CD4-positive, CD25-positive, alpha-beta regulatory T cell (primary cell): ENCODE measurements around the gene NPFFR1. TPM values are rescaled to one million over a fixed set of nuclear protein-coding genes. Genes with fewer than 3 reads are reported as not detected.
A peak's percentile ranks its signal among the peaks of the same experiment; 100 is the strongest.
"Not testable (repeated sequence)": the region's sequence is repeated elsewhere in the genome, so short reads cannot be mapped to it uniquely, and the experiment has no call there.

Experiments used
- ATAC-seq, 2 donors: fragments of 150-1000 bp; cut with Tn5 transposase; one replicate each; pipeline ENCODE4 v1.10.0; 2021; ENCODE audit warnings: low read depth in 2 of 2, moderate number of reproducible peaks in 2 of 2, moderate library complexity in 1 of 2
- DNase-seq, 3 donors: peaks; one replicate each; pipeline versions ENCODE4 v3.0.0 to v3.0.0-alpha.2; 2012 to 2022; ENCODE audit warnings: mixed read lengths in 1 of 3
- H3K27ac ChIP-seq: one replicate; pipeline ENCODE4 v1.7.0; 2013; ENCODE audit warnings: mild to moderate bottlenecking, low read length; ENCODE audit not compliant: insufficient read depth, poor library complexity, severe bottlenecking
- H3K27me3 ChIP-seq: one replicate; pipeline ENCODE4 v1.7.0; 2013; ENCODE audit warnings: low read length; ENCODE audit not compliant: control insufficient read depth, insufficient read depth
- H3K36me3 ChIP-seq: one replicate; pipeline ENCODE4 v1.7.0; 2013; ENCODE audit warnings: mild to moderate bottlenecking, low read length, moderate library complexity; ENCODE audit not compliant: control insufficient read depth, insufficient read depth
- H3K4me1 ChIP-seq: 2 replicates; pipeline ENCODE4 v1.7.0; 2013; ENCODE audit warnings: mild to moderate bottlenecking, low read length; ENCODE audit not compliant: insufficient read depth, control insufficient read depth, poor library complexity, severe bottlenecking
- H3K4me3 ChIP-seq: one replicate; pipeline ENCODE4 v1.7.0; 2013; ENCODE audit warnings: low read depth, mild to moderate bottlenecking, low read length, moderate library complexity
- H3K9me3 ChIP-seq, 2 experiments: 1 replicate in 1 of 2; 2 replicates in 1 of 2; pipeline ENCODE4 v1.7.0; 2013; ENCODE audit warnings: low read length in 2 of 2, mild to moderate bottlenecking in 1 of 2, moderate library complexity in 1 of 2; ENCODE audit not compliant: control insufficient read depth in 2 of 2
- H3K27ac Mint-ChIP-seq, 3 donors: one replicate each; pipeline ENCODE4 v1.8.0; 2020 to 2022; ENCODE audit warnings: mild to moderate bottlenecking in 3 of 3, mixed read lengths in 3 of 3, moderate library complexity in 2 of 3
- H3K27me3 Mint-ChIP-seq: one replicate; pipeline ENCODE4 v1.8.0; 2022; ENCODE audit warnings: mild to moderate bottlenecking, mixed read lengths
- H3K36me3 Mint-ChIP-seq: one replicate; pipeline ENCODE4 v1.8.0; 2020; ENCODE audit warnings: mixed read lengths
- H3K4me1 Mint-ChIP-seq, 4 donors: one replicate each; pipeline ENCODE4 v1.8.0; 2020 to 2022; ENCODE audit warnings: mixed read lengths in 4 of 4, mild to moderate bottlenecking in 1 of 4
- H3K4me3 Mint-ChIP-seq, 4 donors: one replicate each; pipeline ENCODE4 v1.8.0; 2020 to 2022; ENCODE audit warnings: mild to moderate bottlenecking in 4 of 4, mixed read lengths in 4 of 4, moderate library complexity in 3 of 4
- H3K9me3 Mint-ChIP-seq, 7 donors: one replicate each; pipeline ENCODE4 v1.8.0; 2020 to 2022; ENCODE audit warnings: mixed read lengths in 7 of 7, mild to moderate bottlenecking in 3 of 7, moderate library complexity in 2 of 7
- polyA plus RNA-seq, 4 donors: library from polyadenylated mRNA; unstranded; fragments of 300-500 nt; fragmentation: Illumina TruSeq; gene quantifications; one replicate each; pipeline ENCODE4 v1.2.3, GENCODE V29; 2021
- total RNA-seq: library from RNA; stranded (reverse); gene quantifications from one replicate; pipeline ENCODE4 v1.2.3, GENCODE V29; 2022

NPFFR1 gene
- total and polyA plus RNA-seq, 5 donors from 2014 or later: not detected

GRCh38 chr10:70260259-70260658 is 23.5 kb downstream of the NPFFR1 start:
- peaks cover 0 to 10% (median 0%) of the 10 kb centered on the region in 4 donors for H3K4me1 Mint-ChIP-seq
- H3K27me3 ChIP-seq: peaks cover 10% of the 10 kb centered on the region
- H3K9me3 Mint-ChIP-seq: peaks cover 0 to 16% (median 10%) of the 10 kb centered on the region in 7 donors
- no peak overlapping the region for H3K27ac Mint-ChIP-seq
- no peak for DNase-seq
- no peak overlapping the region for H3K27ac ChIP-seq
- no peaks in the 10 kb centered on the region for H3K36me3 Mint-ChIP-seq
- H3K9me3 ChIP-seq: peaks cover 12% of the 10 kb centered on the region in 2 experiments
- no peak overlapping the region for H3K4me3 Mint-ChIP-seq
- no peak overlapping the region for H3K4me3 ChIP-seq
- H3K4me1 ChIP-seq: peaks cover 7% of the 10 kb centered on the region
- no peaks in the 10 kb centered on the region for H3K36me3 ChIP-seq
- H3K27me3 Mint-ChIP-seq: peaks cover 42% of the 10 kb centered on the region
- ATAC-seq: no peak

GRCh38 chr10:70258216-70258615 is 25.6 kb downstream of the NPFFR1 start:
- Mint-ChIP-seq H3K27ac (no peak overlapping the region), H3K4me1 (peaks cover 0 to 10% (median 0%) of the 10 kb centered on the region in 4 donors), H3K36me3 (no peaks in the 10 kb centered on the region), H3K27me3 (peaks cover 49% of the 10 kb centered on the region), H3K4me3 (no peak overlapping the region), H3K9me3 (peaks cover 0 to 16% (median 10%) of the 10 kb centered on the region in 7 donors)
- no peak overlapping the region for H3K4me3 ChIP-seq
- no peak for DNase-seq
- ATAC-seq: no peak
- no peak overlapping the region for H3K27ac ChIP-seq
- H3K9me3 ChIP-seq: peaks cover 12% of the 10 kb centered on the region in 2 experiments
- peaks cover 9% of the 10 kb centered on the region for H3K4me1 ChIP-seq
- H3K36me3 ChIP-seq: no peaks in the 10 kb centered on the region
- H3K27me3 ChIP-seq: peaks cover 21% of the 10 kb centered on the region

- not testable (repeated sequence) for H3K36me3 Mint-ChIP-seq, H3K4me3 Mint-ChIP-seq, H3K4me1 Mint-ChIP-seq, H3K4me1 ChIP-seq, H3K27ac ChIP-seq, DNase-seq, H3K4me3 ChIP-seq, ATAC-seq, H3K36me3 ChIP-seq
- Mint-ChIP-seq H3K27me3 (peaks cover 53% of the 10 kb centered on the region), H3K9me3 (peaks cover 0 to 16% (median 10%) of the 10 kb centered on the region in 7 donors), H3K27ac (peak overlapping the region in 1 of 3 donors; percentile 29)
- Histone ChIP-seq H3K27me3 (peaks cover 21% of the 10 kb centered on the region), H3K9me3 (peaks cover 12% of the 10 kb centered on the region in 2 experiments)
Observed at GRCh38 chr10:70257816-70258215, 26.0 kb downstream of the NPFFR1 start.

GRCh38 chr10:70256463-70256862 is 27.3 kb downstream of the NPFFR1 start:
- H3K27me3 ChIP-seq: peaks cover 24% of the 10 kb centered on the region
- H3K36me3 ChIP-seq: no peaks in the 10 kb centered on the region
- Mint-ChIP-seq H3K4me3 (peak overlapping the region in 2 of 4 donors; percentile 36 to 78), H3K9me3 (peaks cover 0 to 10% (median 4%) of the 10 kb centered on the region in 7 donors), H3K36me3 (no peaks in the 10 kb centered on the region), H3K27ac (no peak overlapping the region), H3K27me3 (peaks cover 63% of the 10 kb centered on the region), H3K4me1 (peaks cover 0 to 10% (median 0%) of the 10 kb centered on the region in 4 donors)
- H3K9me3 ChIP-seq: peaks cover 9 to 10% of the 10 kb centered on the region in 2 experiments
- no peak overlapping the region for H3K4me3 ChIP-seq
- DNase-seq: no peak
- no peak overlapping the region for H3K27ac ChIP-seq
- no peak for ATAC-seq
- peaks cover 9% of the 10 kb centered on the region for H3K4me1 ChIP-seq

GRCh38 chr10:70255329-70256299 is 28.2 kb downstream of the NPFFR1 start:
- H3K27ac ChIP-seq: no peak overlapping the region
- H3K4me1 ChIP-seq: peaks cover 9% of the 10 kb centered on the region
- Mint-ChIP-seq H3K9me3 (peaks cover 0 to 4% (median 0%) of the 10 kb centered on the region in 7 donors), H3K4me3 (peak overlapping the region in 2 of 4 donors; percentile 66 to 78), H3K27me3 (peaks cover 67% of the 10 kb centered on the region), H3K36me3 (no peaks in the 10 kb centered on the region), H3K4me1 (peaks cover 0 to 10% (median 0%) of the 10 kb centered on the region in 4 donors), H3K27ac (no peak overlapping the region)
- no peak overlapping the region for H3K4me3 ChIP-seq
- H3K27me3 ChIP-seq: peaks cover 22% of the 10 kb centered on the region
- peak; percentile 46 to 55 for ATAC-seq
- peaks cover under 1 to 1% of the 10 kb centered on the region in 2 experiments for H3K9me3 ChIP-seq
- H3K36me3 ChIP-seq: no peaks in the 10 kb centered on the region
- peak in 1 of 3 donors; percentile 35 for DNase-seq

GRCh38 chr10:70254778-70255328 is 29.0 kb downstream of the NPFFR1 start:
- peaks cover 74% of the 10 kb centered on the region for H3K27me3 Mint-ChIP-seq
- H3K4me1 Mint-ChIP-seq: peaks cover 0 to 10% (median 0%) of the 10 kb centered on the region in 4 donors
- Histone ChIP-seq H3K27ac (no peak overlapping the region), H3K4me1 (peaks cover 9% of the 10 kb centered on the region), H3K9me3 (no peaks in the 10 kb centered on the region), H3K36me3 (no peaks in the 10 kb centered on the region), H3K4me3 (no peak overlapping the region), H3K27me3 (peaks cover 24% of the 10 kb centered on the region)
- H3K4me3 Mint-ChIP-seq: peak overlapping the region in 2 of 4 donors; percentile 48 to 69
- peak; percentile 14 to 20 for ATAC-seq
- no peaks in the 10 kb centered on the region for H3K36me3 Mint-ChIP-seq
- peaks cover 0 to 2% (median 0%) of the 10 kb centered on the region in 7 donors for H3K9me3 Mint-ChIP-seq
- H3K27ac Mint-ChIP-seq: no peak overlapping the region
- DNase-seq: no peak

- peaks cover 74% of the 10 kb centered on the region for H3K27me3 Mint-ChIP-seq
- peaks cover 0 to 10% (median 0%) of the 10 kb centered on the region in 4 donors for H3K4me1 Mint-ChIP-seq
- H3K4me3 ChIP-seq: no peak overlapping the region
- no peak overlapping the region for H3K4me3 Mint-ChIP-seq
- no peaks in the 10 kb centered on the region for H3K9me3 ChIP-seq
- H3K9me3 Mint-ChIP-seq: peaks cover 0 to 2% (median 0%) of the 10 kb centered on the region in 7 donors
- H3K27ac Mint-ChIP-seq: no peak overlapping the region
- H3K36me3 ChIP-seq: no peaks in the 10 kb centered on the region
- peaks cover 9% of the 10 kb centered on the region for H3K4me1 ChIP-seq
- H3K36me3 Mint-ChIP-seq: no peaks in the 10 kb centered on the region
- H3K27me3 ChIP-seq: peaks cover 24% of the 10 kb centered on the region
- DNase-seq: no peak
- no peak overlapping the region for H3K27ac ChIP-seq
- ATAC-seq: no peak
Observed at GRCh38 chr10:70253878-70254765, 29.7 kb downstream of the NPFFR1 start.
